HG03139 (cell line): ENCODE data around the gene RXRA.
"Not testable (repeated sequence)": the region's sequence is repeated elsewhere in the genome, so short reads cannot be mapped to it uniquely, and the experiment has no call there.

Source experiments
- ATAC-seq: cut with Tn5 transposase; IDR thresholded peaks from one replicate; pipeline ENCODE4 v1.9.1; 2021; ENCODE audit not compliant: unreplicated experiment

Gene RXRA

DNA sequence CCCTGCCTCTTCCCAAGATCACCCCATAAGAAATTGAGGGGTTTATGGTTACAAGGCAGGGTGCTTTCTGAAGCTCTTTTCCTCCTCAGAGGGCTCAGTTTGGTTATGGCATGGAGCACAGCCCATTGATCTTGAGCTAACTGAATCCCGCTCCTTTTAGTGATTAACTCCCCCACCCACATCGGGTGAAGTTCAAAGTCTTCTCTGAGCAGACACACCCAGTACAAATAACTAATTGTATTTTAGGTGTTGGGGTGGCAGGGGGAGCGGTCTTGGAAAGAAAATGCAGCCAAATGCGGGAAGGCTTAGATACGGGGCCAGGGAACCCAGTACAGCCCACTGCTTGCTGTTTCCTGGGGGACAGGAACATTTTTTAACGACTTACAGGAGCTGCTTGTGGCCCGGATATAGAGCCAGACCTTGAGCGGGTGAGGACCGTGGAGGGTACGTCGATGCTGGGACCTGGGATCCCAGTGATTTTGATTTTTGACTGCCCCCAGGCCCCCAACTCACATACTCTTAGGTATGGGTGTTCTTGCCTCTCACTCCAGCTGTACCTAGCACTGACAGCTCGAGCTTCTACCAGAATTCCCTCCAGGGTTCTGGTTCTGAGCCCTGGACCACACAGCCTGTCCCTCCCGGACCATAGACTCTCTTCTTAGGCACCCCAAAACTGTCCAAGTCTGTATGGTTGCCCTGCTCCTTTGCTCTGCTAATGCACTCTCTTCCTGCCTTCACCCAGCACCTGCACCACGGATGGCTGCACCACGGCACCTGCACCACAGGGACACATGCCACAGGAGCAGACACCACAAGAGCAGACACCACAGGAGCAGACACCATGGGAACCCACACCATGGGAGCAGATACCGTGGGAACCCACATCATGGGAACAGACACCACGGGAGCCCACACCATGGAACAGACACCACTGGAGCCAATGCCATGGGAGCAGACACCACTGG is 18.3 kb upstream of the RXRA start:
- ATAC-seq, result no peak

GRCh38 chr9:134308639-134309220 is 17.5 kb upstream of the RXRA start:
- ATAC-seq, result not testable (repeated sequence)

DNA sequence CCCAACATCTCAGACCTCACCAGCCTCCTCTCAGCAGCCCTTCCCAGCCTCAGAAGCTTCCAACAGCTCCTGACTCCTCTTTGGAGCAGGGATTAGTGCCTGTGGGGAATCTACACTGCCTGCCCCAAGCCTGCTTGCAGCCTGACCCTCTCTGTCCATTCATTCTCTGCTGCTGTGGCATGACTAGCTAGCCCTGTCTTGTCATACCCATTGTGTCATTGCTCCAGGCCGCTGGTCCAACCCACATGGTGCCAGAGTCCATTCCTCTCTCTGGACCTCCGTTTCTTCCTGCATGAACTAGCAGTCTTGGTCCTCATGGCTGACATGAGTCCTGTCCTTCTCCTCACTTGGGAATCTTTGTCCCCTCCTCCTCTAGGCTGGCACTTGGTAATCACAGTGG is 12.8 kb upstream of the RXRA start:
- ATAC-seq, result no peak

GRCh38 chr9:134314039-134314949 is 12.0 kb upstream of the RXRA start:
- ATAC-seq, result no peak

GRCh38 chr9:134314950-134315715 is 11.1 kb upstream of the RXRA start:
- no peak for ATAC-seq

DNA sequence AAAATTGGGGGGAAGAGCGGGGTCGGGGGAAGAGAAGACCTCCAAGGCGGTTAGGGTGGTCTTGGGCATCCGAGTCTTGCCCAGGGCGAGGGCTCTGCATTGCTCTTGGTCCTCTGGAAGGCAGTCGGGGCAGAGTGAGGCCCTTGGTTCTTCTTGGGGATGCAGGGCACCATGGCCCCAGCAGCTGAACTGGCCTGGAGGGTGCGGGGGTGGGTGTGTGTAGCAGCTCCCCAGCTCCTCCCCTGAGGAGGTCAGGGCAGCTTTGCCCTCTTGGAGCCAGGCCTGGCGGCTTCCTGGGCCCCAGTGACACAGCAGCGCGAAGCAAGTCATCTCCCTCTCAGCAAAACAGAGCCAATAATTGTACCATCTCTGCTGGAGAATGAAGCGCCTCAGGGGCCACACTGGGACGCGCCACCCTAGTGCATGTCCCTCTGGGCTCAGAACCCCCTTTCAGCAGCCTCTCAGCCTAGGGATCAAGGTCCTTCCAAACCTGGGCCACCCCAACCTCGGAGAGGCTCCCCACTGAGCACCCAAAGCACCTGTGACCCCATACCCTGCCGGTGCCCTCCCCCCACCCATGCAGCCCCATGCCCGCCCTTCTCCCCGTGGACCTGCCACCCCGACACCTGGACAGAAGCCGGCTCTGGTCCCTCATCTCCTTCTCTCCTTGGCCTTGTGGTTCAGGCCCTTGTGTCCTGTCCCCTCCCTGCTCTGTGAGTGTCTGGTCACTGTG is 10.4 kb upstream of the RXRA start:
- no peak for ATAC-seq

DNA sequence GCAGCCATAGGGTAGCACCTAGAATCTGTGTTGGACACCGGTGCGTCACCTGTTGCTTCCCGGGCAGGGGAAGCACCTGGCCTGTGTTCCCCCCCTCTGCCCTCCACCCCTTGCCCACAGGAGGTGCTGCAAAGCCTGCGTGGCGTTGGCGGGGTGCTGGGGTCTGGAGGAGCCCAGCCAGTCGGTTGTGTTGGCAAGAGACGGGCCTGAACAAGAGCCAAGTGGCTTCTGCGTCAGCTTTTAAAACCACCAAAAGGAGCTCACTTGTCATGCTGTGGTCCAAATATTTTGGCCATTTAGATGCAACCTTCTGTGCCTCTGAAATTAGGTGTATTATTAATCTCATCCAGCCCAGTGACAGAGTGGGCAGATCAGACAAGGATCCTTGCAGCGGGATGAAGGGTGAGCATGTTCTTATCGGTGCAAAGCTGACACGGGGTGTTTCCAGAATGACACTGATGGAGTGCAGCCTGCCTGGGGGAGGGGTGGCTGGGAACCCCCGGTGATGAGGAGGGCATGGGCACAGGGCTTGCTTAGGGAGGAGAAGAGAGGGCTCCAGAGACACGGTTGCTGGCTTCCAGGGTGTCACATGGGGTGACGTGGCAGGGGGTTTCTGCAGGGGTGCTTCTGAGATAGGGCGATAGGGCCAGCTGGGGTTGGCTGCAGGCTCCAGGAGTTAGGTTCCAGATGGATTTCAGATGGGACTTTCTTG is 9.7 kb upstream of the RXRA start:
- no peak for ATAC-seq

DNA sequence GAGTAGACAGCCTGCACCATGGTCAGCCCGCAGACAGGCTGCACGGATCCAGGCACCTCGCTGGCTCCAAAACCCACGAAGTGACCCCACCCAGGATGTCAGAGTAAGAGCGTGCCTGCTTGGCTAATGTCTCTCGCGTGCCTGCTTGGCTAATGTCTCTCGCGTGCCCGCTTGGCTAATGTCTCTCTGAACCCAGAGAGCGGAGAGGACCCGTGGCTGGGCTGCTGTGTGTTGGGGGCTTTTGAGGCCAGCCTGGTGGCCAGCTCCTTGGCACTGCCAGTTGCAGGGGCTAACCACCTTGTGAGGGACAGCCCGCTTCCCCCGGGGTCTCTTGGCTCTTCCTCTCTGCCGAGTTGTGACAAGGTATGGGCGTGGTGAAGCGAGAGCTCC is 8.9 kb upstream of the RXRA start:
- ATAC-seq, result no peak

DNA sequence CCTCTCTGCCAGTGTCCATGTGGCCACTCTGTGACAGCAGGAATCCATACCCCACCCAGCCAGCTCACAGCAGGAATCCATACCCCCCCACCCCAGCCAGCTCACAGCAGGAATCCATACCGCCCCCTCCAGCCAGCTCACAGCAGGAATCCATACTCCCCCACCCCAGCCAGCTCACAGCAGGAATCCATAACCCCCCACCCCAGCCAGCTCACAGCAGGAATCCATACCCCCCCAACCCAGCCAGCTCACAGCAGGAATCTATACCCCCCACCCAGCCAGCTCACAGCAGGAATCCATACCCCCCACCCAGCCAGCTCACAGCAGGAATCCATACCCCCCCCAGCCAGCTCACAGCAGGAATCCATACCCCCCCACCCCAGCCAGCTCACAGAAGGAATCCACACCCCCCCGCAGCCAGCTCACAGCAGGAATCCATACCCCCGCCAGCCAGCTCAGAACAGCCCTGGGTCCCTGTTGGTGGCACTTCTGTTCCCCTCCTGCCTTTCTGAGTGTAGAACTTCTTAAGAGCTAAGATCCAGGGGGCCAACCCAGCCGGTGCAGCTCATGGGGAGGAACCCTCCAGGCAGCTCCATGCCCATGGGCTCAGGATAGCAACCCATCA is 8.4 kb upstream of the RXRA start:
- no peak for ATAC-seq

GRCh38 chr9:134318481-134318891 is 7.8 kb upstream of the RXRA start:
- ATAC-seq, result no peak

- no peak for ATAC-seq
Measured at GRCh38 chr9:134318941-134319305, 7.3 kb upstream of the RXRA start.

- no peak for ATAC-seq
Measured at GRCh38 chr9:134319306-134320125, 6.7 kb upstream of the RXRA start.

GRCh38 chr9:134320126-134320867 is 6.0 kb upstream of the RXRA start:
- no peak for ATAC-seq

GRCh38 chr9:134320868-134321471 is 5.3 kb upstream of the RXRA start:
- ATAC-seq, result no peak

DNA sequence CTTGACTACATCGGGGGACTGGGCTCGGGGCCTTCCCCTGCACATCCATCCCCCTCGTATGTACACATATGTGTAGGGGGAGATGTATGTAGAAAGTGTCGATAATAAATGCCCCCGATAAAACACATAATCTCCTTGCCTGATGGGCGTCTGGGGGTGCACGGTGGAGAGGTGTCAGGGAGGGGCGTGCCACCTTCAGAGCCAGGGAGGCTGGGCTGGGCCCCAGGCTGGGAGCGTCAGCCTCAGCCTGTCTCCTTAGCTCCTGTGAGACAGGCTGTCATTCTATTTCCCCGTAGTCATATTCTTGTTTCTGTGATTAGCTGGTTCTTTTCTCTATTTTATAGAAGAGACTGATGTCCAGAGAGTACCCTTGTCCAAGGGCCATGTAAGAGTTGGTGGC is 4.7 kb upstream of the RXRA start:
- no peak for ATAC-seq

- no peak for ATAC-seq
Measured at GRCh38 chr9:134321946-134322741, 4.1 kb upstream of the RXRA start.
